ENCODE measurements around the gene TMOD2. TPM values are rescaled to one million over a fixed set of nuclear protein-coding genes. Genes with fewer than 3 reads are reported as not detected.
A peak's percentile ranks its signal among the peaks of the same experiment; 100 is the strongest.

TMOD2 gene
- 10 to 100 TPM in 5 of 8 experiments, 1 to 10 TPM in 2, under 1 TPM in 1; 0.66 to 70.4 (median 28.9) TPM for total RNA-seq

DNA sequence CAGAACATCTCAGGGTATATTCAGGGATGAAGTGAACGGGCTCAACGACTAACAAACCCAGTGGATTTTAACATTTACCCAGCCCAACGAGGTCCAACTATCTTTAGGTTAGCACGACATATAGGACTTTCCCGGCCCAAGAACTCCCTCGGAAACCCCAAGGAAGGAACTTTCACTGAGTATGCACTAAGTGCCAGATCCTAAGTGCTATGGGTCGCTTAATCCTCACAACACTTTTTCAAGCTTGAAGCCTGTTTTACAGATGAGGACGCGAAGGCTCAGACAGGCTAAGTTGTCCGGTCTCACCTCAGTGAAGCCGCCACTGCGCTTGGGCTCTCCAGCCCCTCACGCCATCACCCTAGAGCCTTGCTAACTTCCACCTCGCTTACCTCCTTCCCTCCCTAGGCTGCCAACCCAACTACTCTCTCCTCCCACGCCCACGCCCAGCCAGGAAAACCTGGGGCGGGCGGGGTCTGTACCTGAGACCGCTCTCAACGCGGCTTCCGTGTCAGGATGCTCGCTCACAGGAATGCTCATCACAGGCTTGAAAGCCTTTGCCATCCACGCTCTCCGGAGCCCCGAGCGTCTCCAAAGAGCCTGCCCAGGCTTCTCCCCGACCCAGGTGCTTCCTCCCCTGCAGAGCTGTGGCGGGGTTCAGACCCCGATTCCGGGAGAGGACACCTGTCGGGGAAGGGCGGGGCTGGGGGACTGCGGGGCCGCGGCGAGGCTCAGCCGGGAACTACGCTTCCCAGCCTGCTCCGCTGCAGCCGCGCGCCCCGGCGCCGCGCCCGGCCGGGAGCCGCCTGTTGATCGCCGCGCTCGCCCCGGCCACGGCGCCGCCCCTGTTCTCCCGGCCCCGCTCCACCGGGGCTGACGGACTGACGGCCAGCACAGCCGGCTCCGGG lies at the start of gene TMOD2:
Gene TMOD2 (plus strand): TSS at position 806 of the 905 bp plus-strand sequence. CDS start 14,845 bp downstream, outside the sequence.
- WGBS, 10 experiments, result 5 to 71% (median 39%) methylated on average over 1 to 29 of the region's 65 CpGs; no CpG with 5 or more reads in 2 of the 10 experiments
- in situ Hi-C loops (cut with MboI; ENCODE audit: low pct_unique_long_range_greater_than_20kb in 2 of 9, low sequenced_read_pairs in 9 of 9, unreplicated experiment in 9 of 9), result loop anchor here in 2 of 9 experiments (25.0 kb wide), 1 partner anchor 89 kb away; no protein-coding TSS in a partner anchor
- peak within 1 kb of the TSS; percentile 71 to 96 (median 84) for H3K4me3 ChIP-seq
- peaks cover 0 to 6% of the 10 kb centered on the region in 2 donors for H3K4me1 ChIP-seq (replicated peaks in 1 of 2)
- ATAC-seq (replicated peaks in 6 of 8), result peak; percentile 85 to 93 (median 89)
- peak within 1 kb of the TSS; percentile 8 to 33 for H3K27ac ChIP-seq

DNA sequence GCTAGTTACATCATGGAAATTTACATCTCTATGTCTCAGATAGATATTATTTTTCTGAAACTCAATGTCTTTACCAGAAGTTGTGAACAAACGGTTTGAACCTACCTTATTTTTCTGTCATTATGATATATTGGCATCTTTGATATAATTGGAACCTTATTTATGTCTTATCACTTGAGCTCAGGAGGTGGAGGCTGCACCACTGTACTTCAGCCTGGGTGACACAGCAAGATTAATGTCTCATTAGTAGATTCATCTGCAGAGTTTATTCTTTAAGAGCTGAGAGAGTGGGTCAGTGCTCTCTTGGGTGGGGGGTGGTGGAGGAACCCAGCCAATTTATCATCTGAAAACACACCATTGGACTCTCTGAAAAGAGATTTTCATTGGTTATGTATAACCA lies 48.7 kb upstream of the TMOD2 start:
- Histone ChIP-seq H3K4me1 (replicated peaks in 1 of 2) (no peaks in the 10 kb centered on the region), H3K27ac (no peak overlapping the region), H3K4me3 (no peak overlapping the region)
- 10 to 100% (median 63%) methylated on average over 1 of the region's 1 CpG; no CpG with 5 or more reads in 2 of the 10 experiments for WGBS, 10 experiments
- in situ Hi-C loops (cut with MboI; ENCODE audit: low pct_unique_long_range_greater_than_20kb in 2 of 9, low sequenced_read_pairs in 9 of 9, unreplicated experiment in 9 of 9), result no loop called here
- ATAC-seq (replicated peaks in 6 of 8), result no peak

DNA sequence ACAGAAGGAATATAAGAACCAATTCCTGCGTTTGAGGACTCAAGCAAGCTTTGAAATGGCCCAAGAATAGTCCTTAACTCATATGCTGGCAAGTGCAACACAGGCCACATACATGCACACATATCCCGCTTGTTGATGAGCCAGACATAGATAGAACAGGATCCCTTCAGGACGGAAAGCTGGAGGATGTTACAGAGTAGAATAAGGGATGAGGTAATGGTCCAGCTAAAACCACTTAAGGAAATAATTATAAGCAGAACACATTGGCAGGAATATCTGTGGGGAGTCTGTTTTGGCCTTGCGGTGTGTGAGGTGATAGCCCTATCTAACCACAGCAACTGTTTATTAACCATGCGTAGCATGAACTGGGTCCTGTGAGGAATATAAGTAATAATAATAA lies 45.1 kb upstream of the TMOD2 start:
- 7 to 92% (median 78%) methylated on average over 1 to 5 of the region's 5 CpGs; no CpG with 5 or more reads in 1 of the 10 experiments for WGBS, 10 experiments
- no peak for ATAC-seq (replicated peaks in 6 of 8)

DNA sequence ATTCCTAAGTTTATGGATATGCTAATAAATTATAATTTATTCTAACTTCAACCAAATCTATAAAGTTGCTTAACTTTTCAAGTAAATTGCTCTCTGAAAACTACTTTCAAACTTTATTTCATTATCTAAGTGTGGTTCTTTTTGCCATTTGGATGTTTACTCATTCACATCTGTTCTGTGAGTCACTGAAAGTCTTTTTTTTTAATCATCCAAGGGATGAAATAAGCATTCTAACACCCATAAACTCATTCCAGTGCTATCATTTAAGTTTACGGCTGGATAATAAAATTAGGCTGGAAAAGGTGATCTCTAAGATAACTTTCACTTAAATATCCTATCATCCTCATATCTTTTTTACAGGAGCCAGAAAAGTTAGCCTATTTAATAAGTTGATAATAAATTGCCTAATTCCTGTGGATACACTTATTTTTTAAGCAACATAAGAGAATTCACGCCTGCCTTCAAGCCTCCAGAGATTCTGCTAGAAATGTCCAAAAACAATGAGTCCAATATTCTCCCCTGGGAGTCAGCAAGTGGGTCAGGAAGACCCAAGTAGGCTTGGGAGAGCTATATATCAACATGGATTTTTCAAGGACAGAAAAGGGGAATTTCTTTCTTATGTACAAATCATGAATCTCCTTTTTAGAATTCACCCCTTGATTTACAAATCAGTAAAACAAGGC lies 44.3 kb upstream of the TMOD2 start:
- in situ Hi-C loops (cut with MboI; ENCODE audit: low pct_unique_long_range_greater_than_20kb in 2 of 9, low sequenced_read_pairs in 9 of 9, unreplicated experiment in 9 of 9), result no loop called here
- 6 to 100% (median 90%) methylated on average over 1 to 2 of the region's 2 CpGs; no CpG with 5 or more reads in 1 of the 10 experiments for WGBS, 10 experiments

More for the DNA sequence above, 45.1 kb upstream of the TMOD2 start:
- in situ Hi-C loops (cut with MboI; ENCODE audit: low pct_unique_long_range_greater_than_20kb in 2 of 9, low sequenced_read_pairs in 9 of 9, unreplicated experiment in 9 of 9), result no loop called here
- Histone ChIP-seq H3K4me1 (replicated peaks in 1 of 2) (no peaks in the 10 kb centered on the region), H3K27ac (no peak overlapping the region), H3K4me3 (no peak overlapping the region)

DNA sequence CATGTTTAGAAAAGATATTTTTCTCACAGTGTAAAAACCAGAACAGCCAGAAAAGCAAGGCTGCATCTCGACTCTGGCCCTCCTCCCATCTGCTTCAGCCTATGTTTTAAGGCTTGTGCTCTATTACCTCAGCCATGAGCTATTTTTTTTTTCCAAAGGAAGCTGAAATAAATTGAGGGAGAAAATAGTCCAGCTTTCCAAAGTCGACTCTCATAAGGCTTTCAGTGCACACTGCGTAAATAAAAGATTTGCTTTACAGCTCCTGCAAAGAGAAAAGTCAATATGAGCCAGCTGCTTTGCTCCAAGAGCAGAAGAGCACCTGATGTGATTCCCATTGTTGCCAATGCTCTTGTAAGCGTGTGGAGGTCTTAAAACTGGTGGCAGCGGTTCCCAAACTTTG lies 43.4 kb upstream of the TMOD2 start:
- no peak overlapping the region for H3K27ac ChIP-seq
- WGBS, 10 experiments, result 12 to 80% (median 65%) methylated on average over 3 to 5 of the region's 5 CpGs
- peak in 3 of 8 experiments; percentile 14 to 92 (median 60) for ATAC-seq (replicated peaks in 6 of 8)

More for the DNA sequence above, 44.3 kb upstream of the TMOD2 start:
- Histone ChIP-seq H3K27ac (no peak overlapping the region), H3K4me1 (replicated peaks in 1 of 2) (no peaks in the 10 kb centered on the region), H3K4me3 (no peak overlapping the region)
- ATAC-seq (replicated peaks in 6 of 8), result no peak

DNA sequence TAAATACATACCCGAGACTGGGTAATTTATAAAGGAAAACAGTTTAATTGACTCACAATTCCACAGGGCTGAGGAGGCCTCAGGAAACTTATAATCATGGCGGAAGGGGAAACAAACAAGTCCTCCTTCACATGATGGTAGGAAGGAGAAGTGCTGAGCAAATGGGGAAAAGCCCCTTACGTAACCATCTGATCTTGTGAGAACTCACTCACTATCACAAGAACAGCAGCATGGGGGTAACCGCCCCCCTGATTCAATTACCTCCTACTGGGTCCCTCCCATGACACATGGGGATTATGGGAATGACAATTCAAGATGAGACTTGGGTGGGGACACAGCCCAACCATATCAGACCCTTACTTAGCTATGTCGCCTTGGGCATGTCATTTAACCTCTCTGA lies 42.4 kb upstream of the TMOD2 start:
- 20 to 100% (median 100%) methylated on average over 1 to 3 of the region's 5 CpGs; no CpG with 5 or more reads in 3 of the 10 experiments for WGBS, 10 experiments
- in situ Hi-C loops (cut with MboI; ENCODE audit: low pct_unique_long_range_greater_than_20kb in 2 of 9, low sequenced_read_pairs in 9 of 9, unreplicated experiment in 9 of 9), result no loop called here
- Histone ChIP-seq H3K27ac (no peak overlapping the region), H3K4me3 (no peak overlapping the region), H3K4me1 (replicated peaks in 1 of 2) (no peaks in the 10 kb centered on the region)
- ATAC-seq (replicated peaks in 6 of 8), result no peak

More for the DNA sequence above, 43.4 kb upstream of the TMOD2 start:
- in situ Hi-C loops (cut with MboI; ENCODE audit: low pct_unique_long_range_greater_than_20kb in 2 of 9, low sequenced_read_pairs in 9 of 9, unreplicated experiment in 9 of 9), result no loop called here
- Histone ChIP-seq H3K4me1 (replicated peaks in 1 of 2) (no peaks in the 10 kb centered on the region), H3K4me3 (no peak overlapping the region)

- Histone ChIP-seq H3K4me3 (no peak overlapping the region), H3K27ac (no peak overlapping the region), H3K4me1 (replicated peaks in 1 of 2) (no peaks in the 10 kb centered on the region)
- WGBS, 10 experiments, result 50 to 100% (median 83%) methylated on average over 1 of the region's 1 CpG; no CpG with 5 or more reads in 3 of the 10 experiments
- ATAC-seq (replicated peaks in 6 of 8), result no peak
- in situ Hi-C loops (cut with MboI; ENCODE audit: low pct_unique_long_range_greater_than_20kb in 2 of 9, low sequenced_read_pairs in 9 of 9, unreplicated experiment in 9 of 9), result no loop called here
Measured at GRCh38 chr15:51714162-51714561, 37.2 kb upstream of the TMOD2 start.

DNA sequence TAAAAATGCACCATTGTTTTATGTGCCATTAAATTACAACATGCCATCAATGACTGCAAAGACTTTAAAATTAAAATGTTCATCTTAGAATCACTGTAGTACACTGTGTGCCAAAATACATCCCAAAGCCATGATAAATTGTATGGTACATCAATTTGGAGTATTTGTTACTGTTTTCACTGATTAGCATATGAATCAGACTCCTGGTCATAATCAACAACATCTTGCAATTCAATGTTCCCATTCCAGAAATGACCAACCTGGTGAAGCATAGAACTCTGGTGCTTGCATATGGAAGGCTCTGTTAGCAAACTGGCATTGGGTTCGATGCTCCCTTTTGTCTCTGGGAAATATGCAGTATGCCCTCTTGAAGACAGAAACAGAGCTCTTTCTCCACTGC lies 36.5 kb upstream of the TMOD2 start:
- WGBS, 10 experiments, result 0 to 100% (median 35%) methylated on average over 1 of the region's 1 CpG; no CpG with 5 or more reads in 4 of the 10 experiments
- ATAC-seq (replicated peaks in 6 of 8), result no peak
- no peak overlapping the region for H3K27ac ChIP-seq

GRCh38 chr15:51718219-51718618 lies 33.2 kb upstream of the TMOD2 start:
- no peaks in the 10 kb centered on the region for H3K4me1 ChIP-seq (replicated peaks in 1 of 2)
- in situ Hi-C loops (cut with MboI; ENCODE audit: low pct_unique_long_range_greater_than_20kb in 2 of 9, low sequenced_read_pairs in 9 of 9, unreplicated experiment in 9 of 9), result no loop called here
- H3K4me3 ChIP-seq, result no peak overlapping the region
- no peak for ATAC-seq (replicated peaks in 6 of 8)
- H3K27ac ChIP-seq, result no peak overlapping the region
- WGBS, 10 experiments, result 10 to 80% (median 64%) methylated on average over 1 to 4 of the region's 4 CpGs; no CpG with 5 or more reads in 3 of the 10 experiments

More for the DNA sequence above, 36.5 kb upstream of the TMOD2 start:
- no peak overlapping the region for H3K4me3 ChIP-seq
- no peaks in the 10 kb centered on the region for H3K4me1 ChIP-seq (replicated peaks in 1 of 2)
- in situ Hi-C loops (cut with MboI; ENCODE audit: low pct_unique_long_range_greater_than_20kb in 2 of 9, low sequenced_read_pairs in 9 of 9, unreplicated experiment in 9 of 9), result no loop called here

GRCh38 chr15:51718746-51719145 lies 32.7 kb upstream of the TMOD2 start:
- Histone ChIP-seq H3K27ac (no peak overlapping the region), H3K4me3 (no peak overlapping the region), H3K4me1 (replicated peaks in 1 of 2) (no peaks in the 10 kb centered on the region)
- in situ Hi-C loops (cut with MboI; ENCODE audit: low pct_unique_long_range_greater_than_20kb in 2 of 9, low sequenced_read_pairs in 9 of 9, unreplicated experiment in 9 of 9), result no loop called here
- WGBS, 10 experiments, result 22 to 96% (median 64%) methylated on average over 1 to 3 of the region's 3 CpGs; no CpG with 5 or more reads in 4 of the 10 experiments
- ATAC-seq (replicated peaks in 6 of 8), result no peak

GRCh38 chr15:51720201-51720995 lies 31.0 kb upstream of the TMOD2 start:
- 57 to 100% (median 78%) methylated on average over 2 to 7 of the region's 8 CpGs; no CpG with 5 or more reads in 1 of the 10 experiments for WGBS, 10 experiments
- in situ Hi-C loops (cut with MboI; ENCODE audit: low pct_unique_long_range_greater_than_20kb in 2 of 9, low sequenced_read_pairs in 9 of 9, unreplicated experiment in 9 of 9), result no loop called here
- Histone ChIP-seq H3K4me3 (no peak overlapping the region), H3K4me1 (replicated peaks in 1 of 2) (no peaks in the 10 kb centered on the region), H3K27ac (no peak overlapping the region)
- no peak for ATAC-seq (replicated peaks in 6 of 8)

GRCh38 chr15:51721199-51721960 lies 30.0 kb upstream of the TMOD2 start:
- 33 to 100% (median 84%) methylated on average over 1 to 5 of the region's 5 CpGs for WGBS, 10 experiments
- H3K27ac ChIP-seq, result no peak overlapping the region

More at GRCh38 chr15:51721199-51721960, 30.0 kb upstream of the TMOD2 start:
- in situ Hi-C loops (cut with MboI; ENCODE audit: low pct_unique_long_range_greater_than_20kb in 2 of 9, low sequenced_read_pairs in 9 of 9, unreplicated experiment in 9 of 9), result no loop called here
- Histone ChIP-seq H3K4me1 (replicated peaks in 1 of 2) (peaks cover 0 to 6% of the 10 kb centered on the region in 2 donors), H3K4me3 (no peak overlapping the region)
- ATAC-seq (replicated peaks in 6 of 8), result no peak
